HG03097 (cell line): ENCODE measurements around the gene JAG2.

Experiments
- ATAC-seq: cut with Tn5 transposase; IDR thresholded peaks from one replicate; pipeline ENCODE4 v1.9.1; 2021; ENCODE audit not compliant: unreplicated experiment, low FRiP score

Gene JAG2

DNA sequence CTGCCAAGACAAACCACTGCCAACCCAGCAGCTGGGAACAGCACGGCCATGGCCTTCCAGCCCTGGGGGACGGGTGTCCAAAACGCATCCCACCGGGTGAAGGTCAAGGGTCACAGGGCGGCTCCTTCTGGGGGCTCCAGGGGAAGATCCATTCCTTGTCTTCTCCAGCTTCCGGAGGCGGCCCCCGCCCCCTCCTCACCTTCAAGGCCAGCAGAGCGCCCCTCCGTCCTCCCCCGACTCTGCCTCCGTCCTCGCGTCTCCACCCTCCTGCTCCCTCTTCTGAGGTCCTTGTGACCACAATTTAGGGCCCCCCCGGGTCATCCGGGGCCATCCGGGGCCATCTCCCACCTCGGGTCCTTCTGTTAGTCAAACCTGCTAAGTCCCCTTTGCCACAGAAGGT lies 16.4 kb upstream of the JAG2 start:
- ATAC-seq, result no peak

DNA sequence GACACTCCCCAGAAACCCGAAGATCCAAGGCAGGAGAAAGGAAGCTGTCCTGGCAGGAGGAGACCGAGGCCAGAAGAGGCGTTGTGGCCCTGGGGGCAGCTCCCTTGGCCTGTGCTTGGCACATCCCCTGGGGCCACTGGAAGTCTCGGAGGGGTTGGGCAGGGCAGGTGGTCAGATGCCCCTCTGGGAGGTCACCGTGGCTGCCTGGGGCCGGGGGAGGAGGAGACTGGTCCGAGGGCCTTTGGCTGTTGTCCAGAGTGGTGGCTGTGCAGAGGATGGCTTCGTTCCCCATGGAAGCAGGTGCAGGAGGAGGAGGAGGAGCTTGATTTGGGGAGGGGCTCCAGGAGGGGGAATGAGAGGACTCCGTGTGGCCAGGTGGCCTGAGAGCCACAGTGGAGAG lies 15.9 kb upstream of the JAG2 start:
- no peak for ATAC-seq

DNA sequence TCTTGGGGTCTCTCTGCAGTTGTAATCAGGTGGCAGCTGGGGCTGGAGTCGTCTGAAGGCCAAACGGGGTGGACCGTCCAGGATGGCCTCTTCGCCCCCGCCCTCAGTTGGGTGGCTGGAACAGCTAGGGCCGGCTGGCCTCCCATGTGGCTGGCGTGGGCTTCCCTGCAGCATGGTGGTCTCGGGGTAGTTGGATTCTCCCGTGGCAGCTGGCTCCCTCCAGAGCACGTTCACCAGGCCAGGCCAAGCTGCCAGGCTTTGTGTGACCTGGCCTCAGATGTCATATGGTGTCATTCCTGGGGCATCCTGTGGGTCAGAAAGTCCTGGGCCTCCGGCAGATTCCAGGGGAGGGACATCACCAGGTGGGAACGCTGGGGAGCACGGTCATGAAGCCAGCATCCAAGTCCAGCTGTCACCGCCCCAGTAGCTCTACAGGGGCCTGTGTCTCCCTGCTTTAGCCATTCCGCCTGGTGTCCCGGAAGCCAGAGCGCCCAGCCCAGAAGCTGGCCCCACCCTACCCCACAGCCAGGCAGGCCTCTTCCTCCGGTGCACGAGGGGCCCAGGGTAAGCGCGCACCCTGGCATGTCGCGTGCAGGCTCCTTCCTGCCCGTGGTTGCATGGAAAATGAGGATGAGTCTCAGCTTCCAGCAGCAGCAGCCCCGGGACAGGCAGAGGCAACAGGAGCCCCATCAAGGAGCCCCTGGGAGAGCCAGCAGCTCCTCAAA lies 13.9 kb upstream of the JAG2 start:
- ATAC-seq, result no peak

DNA sequence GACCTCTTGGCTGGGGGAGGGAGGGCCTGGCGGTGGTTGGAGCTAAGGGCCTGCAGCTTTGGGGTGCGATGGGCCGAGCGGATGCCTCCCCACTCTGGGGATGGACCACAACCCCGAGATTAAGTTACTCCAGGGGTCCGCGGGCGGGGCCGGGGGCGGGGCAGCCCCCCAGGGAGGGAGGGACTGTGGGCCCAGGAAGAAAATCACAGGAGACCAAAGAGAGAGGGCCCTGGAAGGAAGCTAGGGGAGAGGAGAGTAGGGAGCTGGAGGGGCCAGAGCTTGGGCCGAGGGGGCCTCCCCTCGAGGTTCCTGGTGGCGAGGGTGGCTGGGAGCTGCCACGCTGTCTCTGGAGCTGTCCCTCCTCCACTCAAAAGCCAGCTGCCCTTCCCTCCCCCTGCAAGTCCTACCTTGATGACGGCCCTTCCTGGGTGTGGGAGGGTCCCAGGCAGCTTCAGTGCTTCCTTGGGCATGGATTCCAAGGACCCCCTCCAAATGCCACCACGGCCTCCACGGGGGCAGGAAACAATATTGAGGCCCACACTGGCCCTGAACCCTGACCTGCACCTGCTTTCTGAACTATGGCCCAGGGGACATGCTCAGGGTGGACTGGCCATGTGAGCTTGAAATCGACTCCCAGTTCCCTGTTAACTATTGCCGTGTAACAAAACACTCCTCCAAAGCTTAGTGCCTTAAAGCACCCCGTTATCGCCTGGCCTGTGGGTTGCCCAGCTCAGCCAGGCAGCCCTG lies 13.1 kb upstream of the JAG2 start:
- ATAC-seq, result no peak

DNA sequence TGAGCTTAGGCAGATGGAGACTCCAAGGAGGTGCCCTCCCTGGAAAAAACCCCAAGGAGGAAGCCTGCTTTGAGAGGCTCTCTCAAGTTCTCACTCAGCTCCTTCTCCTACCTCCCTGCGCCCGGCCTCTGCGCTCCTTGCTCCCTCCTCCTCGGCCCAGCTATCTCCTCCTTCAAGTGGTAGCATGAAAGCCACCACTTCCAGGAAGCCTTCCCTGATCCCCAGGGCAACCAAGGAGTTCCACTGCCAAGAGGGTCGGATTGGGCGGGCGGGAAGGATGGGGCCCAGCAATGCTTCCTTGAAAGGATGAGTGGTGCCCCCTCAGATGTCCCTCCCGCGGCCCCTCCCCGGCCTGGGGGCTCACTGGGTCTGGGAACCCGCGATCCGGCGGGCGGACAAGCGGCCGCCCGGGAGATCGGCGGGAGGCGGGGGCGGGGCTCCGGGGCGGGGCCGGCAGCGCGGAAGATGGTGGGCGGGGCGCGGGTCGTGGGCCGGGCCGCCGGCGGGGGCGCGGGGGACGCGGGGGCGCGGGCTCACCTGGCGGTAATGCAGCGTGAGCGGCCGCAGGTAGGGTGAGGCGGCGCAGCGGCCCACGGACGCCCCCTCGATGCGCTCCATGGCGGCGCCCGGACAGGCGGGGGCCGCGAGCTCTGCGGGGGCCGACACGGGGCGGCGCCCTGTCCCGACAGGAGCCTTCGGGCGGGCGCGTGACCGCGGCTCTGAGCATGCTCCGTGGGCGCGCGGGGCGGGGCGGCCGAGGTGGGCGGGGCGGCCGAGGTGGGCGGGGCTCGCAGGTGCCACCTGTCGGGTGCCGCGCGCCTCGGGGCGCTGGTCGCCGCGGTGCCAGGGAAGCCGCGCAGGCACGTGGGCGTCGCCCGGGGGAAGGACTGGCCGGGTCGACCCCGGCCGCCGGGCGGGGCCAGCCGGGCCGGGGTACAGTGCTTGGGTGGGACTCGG lies 12.3 kb upstream of the JAG2 start, which contains the start of gene NUDT14:
Gene NUDT14, minus strand, starts transcription at position 721 of the 957 bp plus-strand sequence. Its CDS starts 103 bp downstream, at position 618.
- no peak for ATAC-seq

DNA sequence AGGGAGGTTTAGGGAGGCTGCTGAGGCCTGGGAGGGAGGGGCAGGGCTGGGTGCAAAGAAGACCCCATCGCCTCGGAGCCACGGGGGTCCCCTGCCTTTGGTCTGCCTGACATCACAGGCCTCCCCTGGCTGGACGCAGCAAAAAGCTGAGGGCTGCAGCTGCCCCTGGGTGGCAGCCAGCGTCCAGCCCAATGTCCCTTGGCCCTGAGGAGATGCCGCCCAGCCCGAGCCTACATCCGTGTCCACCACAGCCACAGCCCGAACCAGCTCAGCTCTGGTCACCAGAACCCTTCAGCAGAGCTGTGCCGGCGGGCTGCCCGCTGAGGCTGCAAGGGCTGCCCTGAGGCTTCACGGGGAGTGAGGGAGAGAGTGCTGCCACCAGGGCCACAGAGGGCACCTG lies 10.6 kb upstream of the JAG2 start:
- ATAC-seq, result no peak

DNA sequence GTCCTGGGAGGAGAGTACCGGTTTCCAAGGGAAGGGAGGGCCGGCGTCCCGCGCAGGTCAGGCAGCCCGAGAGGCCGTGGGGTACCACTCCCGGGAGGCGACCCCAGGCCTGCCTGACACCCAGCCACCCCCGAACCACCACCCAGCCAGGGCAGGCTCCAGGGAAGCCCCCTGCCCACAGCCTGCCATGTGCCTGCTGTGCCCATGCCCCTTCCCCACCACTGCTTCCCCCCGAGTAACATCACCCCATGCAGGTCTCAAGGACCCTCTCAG lies 10.2 kb upstream of the JAG2 start:
- no peak for ATAC-seq

DNA sequence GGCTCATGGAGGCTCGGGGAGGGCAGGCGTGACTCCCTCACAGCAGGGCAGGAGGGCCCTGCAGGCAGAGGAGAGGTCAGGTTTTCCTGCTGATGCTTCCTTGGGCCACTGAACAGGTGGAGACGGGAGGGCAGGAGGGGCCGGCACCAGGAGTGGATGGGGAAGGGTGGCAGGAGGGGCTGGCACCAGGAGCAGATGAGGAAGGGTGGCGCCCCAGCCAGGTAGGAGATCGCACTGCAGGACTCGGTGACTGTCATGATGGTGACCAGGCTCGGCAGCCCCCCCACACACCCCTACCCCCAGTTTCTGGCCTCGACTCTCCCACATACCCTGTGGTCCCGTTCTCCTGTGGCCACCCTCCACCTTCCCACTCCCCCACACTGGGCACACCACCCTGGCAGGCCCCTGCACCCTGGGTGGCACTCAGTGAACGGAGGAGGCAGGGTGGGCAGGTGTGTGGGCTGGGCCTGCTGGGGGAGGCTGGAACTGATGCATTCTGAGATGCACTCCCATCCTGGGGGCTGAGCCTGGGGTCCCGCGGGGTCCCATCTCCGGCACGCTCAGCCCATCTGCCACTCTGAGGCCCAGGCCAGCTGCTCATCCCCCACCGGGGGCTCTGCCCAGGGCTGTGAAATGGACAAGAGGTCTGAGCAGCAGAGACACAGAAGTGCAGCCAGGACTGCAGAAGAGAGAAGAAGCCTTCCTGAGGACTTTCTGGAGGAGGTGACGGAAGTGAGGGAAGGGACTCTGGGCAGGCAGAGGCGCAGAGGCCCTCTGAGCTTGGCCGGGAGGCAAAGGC lies 9.7 kb upstream of the JAG2 start:
- ATAC-seq, result no peak

DNA sequence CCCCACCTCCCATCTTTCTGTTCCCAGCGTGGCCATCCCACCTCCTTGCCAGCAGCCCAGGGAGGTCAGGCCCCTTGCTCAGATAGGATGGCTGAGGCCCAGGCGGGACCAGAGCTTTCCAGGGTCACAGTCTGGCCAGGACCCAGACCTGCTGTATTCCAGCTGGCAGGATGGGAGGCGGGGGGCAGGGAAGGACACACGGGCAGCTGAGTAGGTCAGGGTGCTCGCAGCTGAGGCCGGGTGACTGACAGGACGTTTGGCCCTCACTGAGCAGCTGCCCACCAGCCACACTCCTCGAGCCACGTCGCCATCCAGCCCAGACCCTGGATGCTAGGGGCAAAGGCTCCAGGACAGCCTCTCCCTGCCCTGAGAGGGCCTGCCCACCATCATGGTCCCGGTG lies 8.5 kb upstream of the JAG2 start:
- ATAC-seq, result no peak

DNA sequence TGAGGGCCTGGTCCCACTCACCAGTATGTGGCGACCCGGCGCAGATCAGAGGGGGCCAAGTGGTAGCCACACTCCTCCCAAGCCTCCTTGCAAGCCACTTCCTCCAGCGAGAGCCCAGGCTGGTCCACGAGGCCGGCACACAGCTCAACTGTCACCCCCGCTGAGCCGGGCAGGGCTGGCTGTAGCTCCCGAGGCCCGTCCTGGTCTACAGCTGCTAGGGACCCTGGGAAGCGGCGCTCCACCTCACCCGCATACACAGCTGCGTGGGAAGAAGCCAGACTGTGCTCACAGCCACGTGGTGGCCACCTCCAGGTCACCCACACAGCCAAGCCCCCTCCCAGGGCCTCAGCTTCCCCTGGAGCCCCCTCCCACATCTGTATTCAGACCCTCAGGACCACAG lies 7.9 kb upstream of the JAG2 start:
- ATAC-seq, result no peak

DNA sequence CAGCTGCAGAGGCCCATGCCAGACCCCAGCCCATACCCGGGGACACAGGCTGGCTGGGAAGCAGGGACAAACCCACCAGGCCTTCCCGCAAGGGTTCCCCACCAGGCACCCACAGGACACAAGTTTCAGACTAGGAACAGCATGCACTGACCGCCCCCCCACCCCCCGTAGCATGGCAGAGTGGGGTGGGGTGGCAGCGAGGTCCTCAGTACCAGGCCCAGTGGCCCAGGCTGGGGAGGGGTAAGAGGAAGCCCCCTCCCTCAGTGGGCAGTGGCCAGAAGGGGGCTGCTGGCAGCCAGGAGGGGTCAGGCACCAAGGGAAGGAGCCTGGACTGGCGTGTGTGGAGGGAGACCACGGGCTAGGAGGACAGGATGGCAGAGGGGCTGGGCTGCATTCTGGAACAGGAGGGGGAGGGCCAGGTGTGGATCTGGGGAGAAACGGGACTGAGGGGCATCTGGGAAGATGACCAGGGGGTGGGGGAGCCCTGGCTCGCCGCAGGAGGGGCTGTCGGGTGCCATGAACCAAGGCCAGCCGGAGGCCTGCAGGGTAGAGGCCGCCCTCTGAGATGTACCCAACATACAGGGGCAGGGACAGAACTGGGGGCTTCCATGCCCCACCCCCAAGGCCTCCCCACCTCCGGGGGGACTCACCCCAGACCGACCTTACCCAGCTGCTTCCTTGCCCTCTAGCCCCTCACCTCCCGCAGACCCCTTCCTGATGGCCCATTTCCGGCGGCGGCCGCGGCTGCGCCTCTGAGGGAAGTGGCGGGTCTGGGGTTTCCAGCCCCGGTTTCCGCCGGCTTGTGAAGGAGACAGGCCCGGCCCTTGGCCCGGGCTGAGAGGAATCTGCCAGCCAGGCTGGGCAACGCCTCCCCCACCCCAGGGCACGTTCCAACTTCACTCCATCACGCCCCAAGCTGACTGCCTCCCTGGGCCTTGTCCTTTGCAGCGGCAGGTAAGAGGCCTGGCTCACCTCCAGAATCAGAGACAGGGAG lies 5.6 kb upstream of the JAG2 start:
- no peak for ATAC-seq

DNA sequence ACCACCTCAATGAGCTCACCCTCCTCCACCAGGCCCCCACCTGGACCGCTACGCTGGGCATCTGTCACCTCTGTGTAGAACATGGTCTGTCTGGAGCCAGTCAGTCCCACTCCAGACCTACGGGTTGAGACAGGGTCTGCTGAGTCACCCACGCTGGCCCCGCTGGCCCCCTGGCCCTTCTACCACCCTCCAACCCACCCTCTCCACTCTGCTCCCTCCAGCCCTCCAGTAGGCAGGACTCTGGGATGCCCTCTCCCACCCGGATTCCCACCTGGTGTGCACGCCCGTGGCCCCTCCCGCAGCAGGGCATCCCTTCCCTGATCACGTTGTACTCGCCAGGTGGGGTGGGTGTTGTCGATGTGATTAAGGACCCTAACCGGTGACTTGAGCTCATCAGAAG lies 4.6 kb upstream of the JAG2 start:
- ATAC-seq, result no peak

DNA sequence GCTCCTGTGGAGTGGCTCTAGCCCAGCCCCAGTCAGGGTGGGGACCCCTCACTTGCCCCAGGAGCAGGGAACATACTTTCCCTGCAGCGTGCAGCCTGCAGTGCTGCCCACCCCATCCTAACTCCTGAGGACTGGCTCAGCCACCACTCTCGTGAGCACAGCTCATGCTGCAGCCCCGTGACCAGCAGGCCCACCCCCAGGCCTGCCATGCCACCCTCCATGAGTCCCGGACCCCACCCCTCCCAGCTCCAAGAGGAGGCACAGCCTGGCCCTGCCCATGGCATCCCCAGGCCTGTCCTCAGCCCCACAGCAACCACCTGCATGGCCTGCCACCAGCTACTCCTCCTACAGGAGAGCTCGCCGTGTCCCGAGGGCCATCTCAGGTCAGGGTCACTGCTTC lies 3.9 kb upstream of the JAG2 start:
- no peak for ATAC-seq

DNA sequence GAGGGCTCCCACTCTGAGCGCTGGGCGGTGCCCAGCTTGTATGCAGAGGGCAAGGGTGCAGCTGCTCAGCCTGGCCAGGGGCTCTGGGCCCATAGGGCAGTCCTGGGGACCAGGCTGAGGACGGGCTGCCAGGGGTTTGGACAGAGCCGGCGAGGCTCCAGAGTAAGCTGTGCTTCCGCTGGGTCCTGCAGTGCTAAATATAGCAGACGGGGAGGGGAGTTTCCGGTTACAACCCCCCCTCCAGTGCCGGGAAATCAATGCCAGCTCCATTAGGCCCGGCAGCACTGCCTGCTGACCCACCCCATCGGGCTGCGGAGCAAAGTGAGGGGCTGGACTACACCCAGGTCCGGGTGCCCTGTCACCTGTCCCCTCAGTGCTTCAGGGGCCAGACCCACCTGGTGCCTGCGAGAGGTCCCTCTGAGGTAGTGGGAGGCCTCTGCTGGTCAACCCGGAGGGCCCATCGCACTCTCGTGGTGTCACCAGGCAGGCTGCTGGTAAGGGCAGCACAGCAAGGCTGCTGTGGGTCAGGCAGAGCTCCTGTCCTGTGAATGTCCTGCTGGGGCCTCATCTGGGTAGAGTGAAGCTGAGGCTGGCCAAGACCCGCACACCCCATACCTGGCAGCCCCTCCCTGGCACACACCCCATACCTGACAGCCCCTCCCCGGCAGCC lies 2.6 kb upstream of the JAG2 start:
- ATAC-seq, result no peak

DNA sequence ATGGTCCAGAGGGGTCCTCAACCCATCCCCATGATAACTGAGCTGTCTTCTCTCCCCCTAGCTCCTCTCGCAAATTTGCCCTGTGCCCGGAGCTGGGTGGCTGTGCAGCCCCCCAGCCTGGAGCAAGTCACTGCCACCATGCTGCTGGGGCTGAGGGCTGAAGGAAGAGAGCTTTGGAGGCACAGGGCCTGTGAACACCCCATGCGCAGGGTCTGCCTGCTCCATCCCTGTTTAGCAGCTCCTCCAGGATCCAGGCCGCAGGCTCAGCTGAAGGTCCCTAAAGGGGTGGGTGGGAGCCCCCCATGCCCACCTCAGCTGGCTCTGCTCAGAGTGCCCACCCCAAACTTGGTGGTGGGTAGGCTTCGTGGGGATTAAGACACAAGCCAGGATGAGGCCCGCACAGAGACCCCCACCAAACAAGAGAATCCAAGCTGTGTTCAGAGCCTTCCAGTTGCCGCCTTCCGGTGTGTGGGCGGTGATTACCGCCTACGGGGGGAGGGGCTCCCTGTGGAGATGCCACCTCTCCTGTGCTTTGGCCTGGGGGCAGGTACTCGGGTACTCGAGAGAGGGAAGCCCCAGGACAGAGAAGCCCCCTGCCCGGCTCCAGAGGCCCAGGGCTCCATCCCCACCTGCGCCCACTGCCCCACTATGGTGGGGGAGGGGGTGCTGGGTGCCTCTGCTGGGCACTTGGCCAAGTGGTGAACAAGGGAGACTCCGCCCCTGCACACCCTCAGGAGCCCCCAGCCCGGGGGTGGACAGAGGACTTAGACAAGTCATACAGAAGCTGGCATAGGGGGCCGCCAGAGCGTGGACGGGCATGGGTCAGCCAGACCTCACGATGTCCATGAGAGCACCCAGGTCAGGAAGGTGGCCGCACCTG lies 1.4 kb upstream of the JAG2 start:
- no peak for ATAC-seq

DNA sequence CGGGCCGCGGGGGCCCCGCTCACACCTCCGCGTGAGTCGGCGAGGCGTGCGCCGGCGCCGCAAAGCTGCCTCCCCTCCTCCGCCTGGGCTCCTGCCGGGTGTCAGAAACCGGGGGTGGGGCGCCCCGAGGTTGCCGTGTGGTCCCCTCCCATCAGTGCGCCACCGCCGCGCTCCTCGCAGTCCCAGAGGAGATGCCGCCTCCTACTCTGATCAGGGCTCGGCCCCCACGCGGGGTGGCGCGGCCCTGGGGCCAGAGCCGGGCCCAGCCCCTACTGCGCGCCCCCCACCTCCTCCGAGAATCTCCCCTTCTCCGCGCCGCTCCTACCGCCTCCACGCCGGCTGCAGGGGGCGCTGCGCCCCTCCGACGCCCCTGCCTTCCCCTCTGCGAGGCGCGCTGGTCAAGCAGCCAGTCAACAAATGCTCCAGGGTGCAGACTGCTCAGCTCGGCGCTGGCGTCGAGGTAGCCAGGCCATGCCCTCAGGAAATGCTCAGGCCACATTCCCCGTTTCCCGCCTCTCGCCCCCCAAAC lies 467 bp upstream of the JAG2 start:
- no peak for ATAC-seq

DNA sequence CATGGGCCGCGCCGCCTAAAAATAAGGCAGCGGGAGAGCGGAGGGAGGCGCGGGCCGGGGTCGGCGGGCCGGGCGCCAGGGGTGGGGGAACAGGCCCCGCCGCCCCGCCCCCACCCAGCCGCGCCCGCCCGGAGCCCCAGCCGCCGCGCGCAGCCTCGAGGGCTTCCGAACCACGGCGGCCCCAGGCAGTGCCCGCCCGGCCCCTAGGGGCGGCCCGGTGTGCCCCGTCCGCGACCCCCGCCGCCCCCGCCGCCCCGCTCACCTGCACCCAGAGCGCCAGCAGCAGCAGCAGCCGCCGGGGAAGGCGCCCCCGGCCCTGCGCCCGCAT lies 519 bp downstream of the JAG2 start:
- no peak for ATAC-seq
